ENCODE measurements around the gene NPAS3.

- no peak for TF ChIP-seq CTCF (IDR thresholded peaks at IDR 0.05)
- TF ChIP-seq POLR2A (IDR thresholded peaks at IDR 0.05): no peak
- TF ChIP-seq EP300 (IDR thresholded peaks at IDR 0.05): no peak
Measured at GRCh38 chr14:33386781-33387180, 448.1 kb downstream of the NPAS3 start.

Data from tibial nerve (tissue), 4 donors.